Activated CD8-positive, alpha-beta T cell treated with anti-CD3 and anti-CD28 coated beads for 36 hours (primary cell): ENCODE results near the gene PITPNC1. TPM values are rescaled to one million over a fixed set of nuclear protein-coding genes. Genes with fewer than 3 reads are reported as not detected.
A peak's percentile ranks its signal among the peaks of the same experiment; 100 is the strongest.

Experiments used
- ATAC-seq: fragments of 200-7000 bp; cut with Tn5 transposase; one replicate; pipeline ENCODE4 v1.10.0; 2021; ENCODE audit warnings: mild to moderate bottlenecking, moderate library complexity
- CTCF ChIA-PET: fragments of 350-600 bp; sonication (Branson Sonifier 250); formaldehyde crosslinking; loops from one replicate; lab custom pipeline; 2021; ENCODE audit warnings: antibody characterized with exemption; lab: Charles Lee
- POLR2A ChIA-PET: fragments of 350-600 bp; sonication (Branson Sonifier 250); formaldehyde crosslinking; loops from one replicate; lab custom pipeline; 2021; ENCODE audit warnings: antibody characterized with exemption; lab: Charles Lee
- DNase-seq: peaks from one replicate; pipeline ENCODE4 v3.0.0-alpha.2; 2020
- H3K27ac Mint-ChIP-seq: one replicate; pipeline ENCODE4 v1.8.0; 2021; ENCODE audit warnings: mild to moderate bottlenecking, mixed read lengths
- H3K27me3 Mint-ChIP-seq: one replicate; pipeline ENCODE4 v1.8.0; 2021; ENCODE audit warnings: mixed read lengths
- H3K36me3 Mint-ChIP-seq: one replicate; pipeline ENCODE4 v1.8.0; 2021; ENCODE audit warnings: low read depth, mixed read lengths
- H3K4me1 Mint-ChIP-seq: one replicate; pipeline ENCODE4 v1.8.0; 2021; ENCODE audit warnings: low read depth, mixed read lengths
- H3K4me3 Mint-ChIP-seq: one replicate; pipeline ENCODE4 v1.8.0; 2021; ENCODE audit warnings: mild to moderate bottlenecking, moderate library complexity, mixed read lengths
- H3K9me3 Mint-ChIP-seq: one replicate; pipeline ENCODE4 v1.8.0; 2021; ENCODE audit warnings: mixed read lengths
- CTCF ChIP-seq: fragments of 200-600 bp; IDR thresholded peaks from one replicate; pipeline ENCODE4 v1.8.0; 2022; ENCODE audit warnings: antibody characterized with exemption, mild to moderate bottlenecking
- intact Hi-C: fragments of 100-400 bp; cut with micrococcal nuclease; formaldehyde crosslinking; loops from one replicate; pipeline ENCODE4 v1.10.0; 2022
- total RNA-seq, 2 experiments: library from RNA; stranded (reverse); gene quantifications; one replicate each; pipeline ENCODE4 v1.2.3, GENCODE V29; 2021

Gene PITPNC1
- total RNA-seq, 2 experiments from 2014 or later = 51.8 to 56.3 TPM

- intact Hi-C loops = no loop called here
- H3K27ac Mint-ChIP-seq = no peak overlapping the region
- ATAC-seq = no peak
- POLR2A ChIA-PET = no interaction called here
- TF ChIP-seq CTCF = no peak
- no peaks in the 10 kb centered on the region for H3K27me3 Mint-ChIP-seq
- no peak overlapping the region for H3K4me3 Mint-ChIP-seq
- H3K4me1 Mint-ChIP-seq = peaks cover 66% of the 10 kb centered on the region
- peaks cover 21% of the 10 kb centered on the region for H3K36me3 Mint-ChIP-seq
- DNase-seq = no peak
- H3K9me3 Mint-ChIP-seq = peaks cover 6% of the 10 kb centered on the region
- CTCF ChIA-PET = no interaction called here
Measured at GRCh38 chr17:67413388-67413787, 36.3 kb downstream of the PITPNC1 start.

GRCh38 chr17:67414130-67414529 is 37.0 kb downstream of the PITPNC1 start:
- Mint-ChIP-seq H3K27ac (no peak overlapping the region), H3K4me1 (peaks cover 68% of the 10 kb centered on the region), H3K27me3 (no peaks in the 10 kb centered on the region), H3K36me3 (peaks cover 18% of the 10 kb centered on the region), H3K4me3 (no peak overlapping the region), H3K9me3 (peaks cover 6% of the 10 kb centered on the region)
- DNase-seq = no peak
- no peak for ATAC-seq
- ChIA-PET POLR2A (no interaction called here), CTCF (no interaction called here)
- no peak for TF ChIP-seq CTCF
- intact Hi-C loops = loop anchor here (2.0 kb wide), 1 partner anchor 51 kb away; no protein-coding TSS in a partner anchor

- no peaks in the 10 kb centered on the region for H3K27me3 Mint-ChIP-seq
- intact Hi-C loops = loop anchor here (2.0 kb wide), 1 partner anchor 50 kb away; no protein-coding TSS in a partner anchor
- DNase-seq = no peak
- TF ChIP-seq CTCF = no peak
- H3K36me3 Mint-ChIP-seq = peaks cover 16% of the 10 kb centered on the region
- no peak overlapping the region for H3K27ac Mint-ChIP-seq
- ChIA-PET POLR2A (no interaction called here), CTCF (no interaction called here)
- ATAC-seq = no peak
- no peak overlapping the region for H3K4me3 Mint-ChIP-seq
- peaks cover 6% of the 10 kb centered on the region for H3K9me3 Mint-ChIP-seq
- peaks cover 70% of the 10 kb centered on the region for H3K4me1 Mint-ChIP-seq
Measured at GRCh38 chr17:67414559-67414958, 37.5 kb downstream of the PITPNC1 start.

GRCh38 chr17:67415291-67415690 is 38.2 kb downstream of the PITPNC1 start:
- Mint-ChIP-seq H3K36me3 (peaks cover 14% of the 10 kb centered on the region), H3K4me1 (peaks cover 74% of the 10 kb centered on the region), H3K27ac (peak overlapping the region; percentile 57), H3K4me3 (no peak overlapping the region), H3K27me3 (no peaks in the 10 kb centered on the region), H3K9me3 (peaks cover 6% of the 10 kb centered on the region)
- ATAC-seq (no peak), DNase-seq (no peak)
- intact Hi-C loops = loop anchor here (2.0 kb wide), 1 partner anchor 50 kb away; no protein-coding TSS in a partner anchor
- no peak for TF ChIP-seq CTCF
- ChIA-PET CTCF (no interaction called here), POLR2A (no interaction called here)

GRCh38 chr17:67417507-67417906 is 40.4 kb downstream of the PITPNC1 start:
- DNase-seq (no peak), ATAC-seq (no peak)
- peaks cover 14% of the 10 kb centered on the region for H3K36me3 Mint-ChIP-seq
- no peak overlapping the region for H3K4me3 Mint-ChIP-seq
- H3K27ac Mint-ChIP-seq = no peak overlapping the region
- peaks cover 75% of the 10 kb centered on the region for H3K4me1 Mint-ChIP-seq
- no peaks in the 10 kb centered on the region for H3K27me3 Mint-ChIP-seq
- H3K9me3 Mint-ChIP-seq = peaks cover 6% of the 10 kb centered on the region
- POLR2A ChIA-PET = interaction anchor here (1.1 to 1.3 kb wide), 2 partner anchors 10 to 15 kb away, joined by 4 read pairs; no protein-coding TSS in a partner anchor
- TF ChIP-seq CTCF = no peak
- intact Hi-C loops = no loop called here
- CTCF ChIA-PET = interaction anchor here (1.2 kb wide), 1 partner anchor 13 kb away, joined by 4 read pairs; no protein-coding TSS in a partner anchor
